Activated T-helper 1 cell treated with Interleukin-2 at 50 U/mL for 16 hours (primary cell): ENCODE measurements around the gene ATL1.

ENCODE experiments used
- DNase-seq: peaks from one replicate; pipeline ENCODE4 v3.0.0-alpha.2; 2020; ENCODE audit warnings: low read depth

The ATL1 gene

GRCh38 chr14:50559990-50560930 lies at the start of gene ATL1:
TSS of gene ATL1 (plus strand) at chr14:50560145. CDS start at chr14:50560266, 121 bp downstream.
- DNase-seq, result peak; percentile 4

DNA sequence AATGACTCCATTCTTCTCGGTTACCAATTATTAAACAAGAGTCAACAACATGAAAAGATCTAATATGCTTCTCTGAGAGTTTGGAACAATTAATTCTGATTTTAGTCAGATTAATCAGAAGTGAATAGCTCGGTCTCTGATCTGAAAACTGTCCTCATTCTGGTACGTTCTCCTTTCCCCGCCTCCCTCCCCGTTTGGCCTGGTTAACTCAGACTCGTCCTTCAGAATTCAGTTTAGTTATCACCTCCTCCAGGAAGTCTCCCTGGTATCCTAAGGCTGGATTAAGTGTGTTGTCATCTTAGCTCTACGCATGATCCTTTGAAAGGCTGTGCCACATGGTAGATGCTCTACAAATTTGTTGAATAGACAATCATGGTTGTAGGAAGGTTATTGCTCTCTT lies 49.8 kb upstream of the ATL1 start:
- DNase-seq, result no peak

- no peak for DNase-seq
These were observed 47.5 kb upstream of the ATL1 start for GRCh38 chr14:50512463-50512862.

DNA sequence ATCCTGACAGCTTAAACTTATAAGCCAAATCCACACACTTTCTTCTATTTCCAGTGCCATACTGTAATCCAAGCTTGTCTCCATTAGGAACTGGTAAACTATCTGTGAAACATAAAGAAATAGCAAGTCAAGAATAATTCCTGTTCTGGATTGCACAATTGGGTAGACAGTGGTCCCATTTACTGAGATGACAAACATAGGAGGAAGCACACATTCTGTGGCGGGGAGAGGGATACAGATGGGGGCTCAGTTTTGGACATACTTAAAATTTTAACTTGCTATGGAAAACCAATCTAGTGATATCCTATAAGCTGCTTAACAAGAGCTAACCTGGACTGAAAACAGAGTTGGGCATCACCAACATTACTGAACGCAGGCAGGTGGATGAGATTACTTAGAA lies 43.9 kb upstream of the ATL1 start:
- no peak for DNase-seq

DNA sequence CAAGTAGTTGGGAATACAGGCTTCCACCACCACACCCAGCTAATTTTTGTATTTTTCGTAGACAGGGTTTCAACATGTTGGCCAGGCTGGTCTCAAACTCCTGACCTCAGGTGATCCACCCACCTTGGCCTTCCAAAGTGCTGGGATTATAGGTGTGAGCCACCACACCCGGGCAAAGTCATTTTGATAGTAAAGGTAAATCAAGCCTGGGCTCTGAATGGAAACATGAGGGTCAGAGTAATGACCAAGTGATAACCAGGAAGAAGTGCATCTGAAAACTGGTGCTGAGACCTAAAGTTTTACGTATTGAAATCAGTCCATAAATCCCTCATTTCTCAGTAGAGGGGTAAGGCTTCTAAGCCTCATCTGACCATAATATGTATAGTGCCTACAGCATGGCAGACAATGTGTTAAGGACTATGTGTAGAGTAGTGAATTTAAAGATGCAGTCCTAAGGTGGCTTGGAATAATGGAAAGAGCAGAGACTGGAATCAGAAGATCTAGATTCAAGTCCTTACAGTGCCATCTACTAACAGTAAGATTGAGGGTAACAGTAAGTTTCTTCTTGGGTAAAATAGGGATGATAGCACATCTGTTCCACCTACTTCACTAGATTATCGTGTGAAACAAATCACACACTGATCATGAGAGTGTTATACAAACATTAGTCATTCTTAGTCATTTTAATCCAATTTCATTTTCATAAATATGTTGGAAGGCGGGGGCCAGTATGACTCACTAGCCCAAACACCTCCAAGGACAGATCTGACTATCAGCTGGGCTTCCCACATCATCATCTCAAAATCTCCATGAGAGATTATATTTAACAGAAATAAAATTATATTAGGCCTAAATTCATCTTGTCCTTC lies 38.8 kb upstream of the ATL1 start:
- DNase-seq, result no peak

DNA sequence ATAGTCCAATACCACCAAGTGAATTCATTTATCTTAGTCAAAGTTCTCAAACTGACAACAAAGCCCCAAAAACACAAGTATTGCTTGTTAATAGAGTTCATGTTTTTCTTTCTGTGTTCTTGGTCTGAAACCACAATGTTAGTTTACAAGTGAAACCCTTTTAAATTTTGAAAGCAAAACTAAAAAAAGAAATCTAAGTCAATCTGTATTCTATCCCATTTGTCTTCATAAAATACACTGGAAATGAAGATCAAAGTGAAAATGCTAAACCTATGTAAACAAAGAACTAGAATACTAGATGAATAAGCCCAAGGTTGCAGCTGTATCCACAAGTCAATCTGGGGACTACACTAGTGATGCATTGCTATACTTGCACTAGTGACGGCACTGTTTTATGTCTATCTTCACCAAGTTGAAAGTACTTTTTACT lies 38.0 kb upstream of the ATL1 start:
- DNase-seq, result no peak

DNA sequence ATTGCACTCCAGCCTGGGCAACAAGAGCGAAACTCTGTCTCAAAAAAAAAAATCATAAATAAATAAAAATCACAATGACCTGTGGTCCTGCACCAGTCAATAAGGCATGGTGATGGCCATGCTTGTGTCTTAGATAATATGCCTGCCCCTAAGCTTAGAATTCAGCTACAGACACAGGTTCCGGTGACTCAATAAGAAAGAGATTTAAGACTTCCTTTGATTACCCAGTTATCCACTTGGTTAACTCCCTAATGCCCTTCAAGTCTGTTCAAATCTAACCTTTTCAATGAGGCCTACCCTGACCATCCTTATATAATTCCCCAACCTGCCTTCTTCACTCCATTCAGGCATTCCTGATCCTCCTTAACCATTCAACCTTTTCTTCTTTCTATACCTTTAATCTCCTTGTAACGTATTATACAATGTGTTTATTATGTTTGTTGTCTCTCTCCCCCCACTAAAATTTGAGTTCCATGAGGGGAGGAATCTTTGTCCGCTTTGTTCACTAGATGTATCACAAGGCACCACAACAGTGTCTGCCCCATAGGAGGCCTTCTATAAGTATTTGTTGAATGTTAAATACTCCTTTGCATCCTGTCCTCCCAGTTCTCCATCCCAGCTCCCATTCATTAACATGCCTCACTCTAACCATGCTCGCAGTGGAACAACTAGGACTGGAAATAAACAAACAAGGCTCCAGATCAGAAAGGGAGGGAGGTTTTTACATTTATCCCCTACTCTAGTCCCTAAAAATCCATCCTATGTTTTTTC lies 36.5 kb upstream of the ATL1 start:
- no peak for DNase-seq

- no peak for DNase-seq
These were observed 35.9 kb upstream of the ATL1 start for GRCh38 chr14:50524060-50524459.

DNA sequence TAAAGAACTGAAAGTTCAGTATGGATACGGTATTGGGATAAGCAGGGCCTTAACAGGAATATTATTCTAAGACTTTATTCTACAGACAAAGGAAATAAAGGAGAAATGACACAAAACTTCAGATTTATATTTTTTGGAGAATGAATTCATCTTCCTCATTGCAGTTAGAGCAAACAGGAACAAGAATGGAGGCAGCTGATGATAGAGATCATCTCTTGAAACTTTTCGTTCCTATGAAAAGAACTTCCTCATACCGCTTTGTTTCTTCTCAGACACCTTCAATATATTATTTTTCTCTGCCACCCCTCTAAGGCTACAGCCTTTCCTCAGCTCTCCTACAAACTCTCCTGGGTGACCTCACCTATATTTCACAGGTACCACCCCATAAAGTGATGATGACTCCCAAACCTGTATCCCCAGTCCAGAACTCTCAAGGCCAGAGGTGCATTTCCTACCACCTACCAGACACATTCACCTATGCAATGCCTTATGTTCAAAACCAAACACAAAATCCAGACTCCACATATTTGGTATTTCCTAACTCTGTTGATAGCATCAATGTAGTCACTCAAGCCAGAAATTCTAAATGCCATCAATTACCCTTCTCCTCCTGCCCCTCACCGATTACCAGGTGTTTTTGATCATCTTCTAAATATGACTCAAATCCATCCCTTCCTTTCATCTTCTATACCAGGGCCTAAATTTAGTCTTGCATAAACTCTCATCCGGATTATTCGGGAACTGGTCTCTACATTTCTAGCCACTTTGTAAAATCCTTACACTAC lies 35.0 kb upstream of the ATL1 start:
- DNase-seq, result no peak

- no peak for DNase-seq
These were observed 31.9 kb upstream of the ATL1 start for GRCh38 chr14:50528000-50528399.

DNA sequence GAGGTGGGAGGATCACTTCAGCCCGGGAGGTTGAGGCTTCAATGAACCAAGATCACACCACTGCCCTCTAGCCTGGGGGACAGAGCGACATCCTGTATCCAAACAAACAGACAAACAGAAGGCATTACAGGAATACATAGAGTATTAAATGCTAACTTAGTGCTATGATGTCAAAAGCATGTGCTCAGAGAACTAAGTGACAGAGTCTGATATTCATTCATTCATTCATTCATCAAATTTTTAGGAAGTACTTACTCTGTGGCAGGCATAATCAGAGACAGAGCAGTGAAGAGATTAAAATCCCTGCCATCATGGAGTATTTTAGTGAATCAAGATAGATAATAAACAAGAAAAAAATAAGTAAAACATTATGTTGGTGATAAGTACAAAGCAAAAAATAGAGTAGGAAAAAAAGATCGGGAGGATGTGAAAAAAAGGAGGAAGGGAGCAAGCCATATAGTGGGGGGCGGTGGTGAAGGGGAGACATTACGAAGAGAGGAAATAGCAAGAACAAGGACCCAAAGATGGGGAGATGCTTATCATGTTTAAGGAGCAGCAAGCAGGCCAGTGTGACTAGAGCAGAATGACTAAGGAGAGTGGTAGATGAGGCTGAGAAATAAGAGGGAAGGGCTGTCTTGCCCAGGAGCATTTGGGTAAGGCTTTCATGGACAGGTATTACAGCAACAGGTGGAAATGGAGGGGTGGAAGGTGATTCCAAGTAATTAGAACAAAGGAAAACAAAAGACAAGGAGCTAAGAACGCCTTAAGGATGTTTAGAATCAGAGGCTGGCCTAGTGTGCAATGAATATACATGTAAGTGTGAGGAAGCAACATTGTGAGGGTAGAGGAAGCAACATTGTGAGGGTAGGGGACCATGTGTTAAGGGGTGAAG lies 30.4 kb upstream of the ATL1 start:
- no peak for DNase-seq

GRCh38 chr14:50530358-50530757 lies 29.6 kb upstream of the ATL1 start:
- DNase-seq, result no peak

- no peak for DNase-seq
These were observed 29.1 kb upstream of the ATL1 start for GRCh38 chr14:50530794-50531365.

DNA sequence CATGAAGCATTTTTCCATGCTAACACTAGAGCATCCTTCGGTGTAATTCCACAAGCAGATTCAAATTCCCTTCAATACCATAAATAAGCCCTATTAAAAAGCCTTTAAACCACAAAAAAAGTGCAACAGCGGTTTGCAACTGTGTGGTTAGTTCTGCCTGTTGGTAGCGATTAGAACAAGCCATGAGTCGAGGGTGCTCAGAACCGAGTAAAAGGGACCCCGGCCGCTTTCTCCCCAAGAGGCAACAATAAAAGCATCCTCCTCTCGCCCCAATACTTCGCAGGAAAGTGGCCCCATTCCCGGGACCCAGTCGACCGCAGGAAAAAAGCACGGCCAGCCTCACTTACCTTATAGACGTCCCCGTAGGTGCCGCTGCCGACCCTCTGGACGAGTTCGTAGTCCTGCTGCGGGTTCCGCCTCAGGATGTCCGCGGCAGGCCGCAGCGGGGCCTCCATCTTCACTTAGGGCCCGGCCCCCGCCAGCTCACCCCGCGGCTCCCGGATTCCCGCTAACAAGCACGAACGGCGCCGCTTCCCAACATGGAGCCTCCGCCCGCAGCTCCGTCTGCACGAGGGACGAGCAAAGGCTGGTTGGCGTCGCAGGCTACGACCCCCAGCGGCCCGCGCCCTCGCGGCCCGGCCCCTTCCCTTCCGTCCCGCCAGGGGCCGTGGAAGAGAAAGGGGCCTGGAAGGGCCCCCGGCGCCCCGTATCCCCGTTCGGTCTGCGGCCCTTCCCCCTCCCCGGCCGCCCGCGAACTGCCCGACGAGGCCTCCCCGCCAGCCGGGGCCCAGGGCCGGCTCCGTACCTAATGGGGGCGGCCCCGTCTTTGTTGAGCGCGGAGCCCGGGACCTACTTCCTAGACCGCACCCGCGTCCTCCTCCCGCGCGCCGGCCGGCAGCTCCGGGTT lies 28.1 kb upstream of the ATL1 start:
- peak; percentile 12 for DNase-seq

- peak; percentile 84 for DNase-seq
These were observed 27.3 kb upstream of the ATL1 start, which contains the start of gene MAP4K5 for GRCh38 chr14:50532502-50533240. TSS of gene MAP4K5 (minus strand) at chr14:50532569. CDS start at chr14:50532049, 520 bp downstream.

GRCh38 chr14:50533241-50533705 lies 26.7 kb upstream of the ATL1 start:
- DNase-seq, result no peak

DNA sequence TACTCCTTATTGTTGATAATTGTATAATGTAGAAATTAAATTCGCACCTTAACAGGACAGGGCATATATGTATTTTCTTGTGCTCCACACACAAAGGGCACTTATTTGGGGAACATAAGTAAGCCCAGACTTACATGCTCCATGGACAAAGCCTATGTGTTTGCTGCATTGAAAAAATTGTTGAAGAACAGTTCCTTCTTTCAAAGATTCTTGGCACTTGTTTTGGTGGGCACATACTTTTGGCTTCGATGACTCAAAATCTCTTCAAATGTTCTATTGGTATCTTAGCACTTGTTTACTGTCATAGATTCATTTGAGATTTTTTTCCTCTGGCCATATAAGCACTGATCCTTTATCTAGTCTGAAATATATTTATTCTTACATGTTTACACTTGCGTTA lies 26.1 kb upstream of the ATL1 start:
- DNase-seq, result no peak

DNA sequence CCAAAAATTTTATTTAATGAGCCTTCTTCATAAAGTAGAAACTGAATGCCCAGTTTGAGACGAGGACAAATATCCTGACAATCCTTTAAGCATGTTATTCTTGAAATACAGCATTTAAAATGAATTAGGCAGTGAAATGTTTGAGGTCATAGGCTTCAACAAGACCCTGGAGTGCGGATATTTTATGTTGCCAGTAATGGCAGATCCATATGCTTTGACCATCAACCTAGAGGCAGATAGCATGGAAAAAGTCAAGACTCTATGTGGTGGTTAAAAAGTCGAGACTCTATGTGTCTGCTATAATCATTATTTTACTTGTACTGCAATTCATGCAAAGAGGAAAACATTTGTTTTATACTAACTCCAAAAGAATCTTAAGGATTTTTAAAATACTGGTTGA lies 25.5 kb upstream of the ATL1 start:
- DNase-seq, result no peak
